HUDEP-2 (cell line): ENCODE data around the gene SCGB3A1.
A peak's percentile ranks its signal among the peaks of the same experiment; 100 is the strongest.

Source experiments
- DNase-seq, 76 experiments: peaks; one replicate each; lab custom pipeline; 2025; ENCODE audit not compliant: unreplicated experiment in 76 of 76; lab: John Stamatoyannopoulos, UW

The SCGB3A1 gene

DNA sequence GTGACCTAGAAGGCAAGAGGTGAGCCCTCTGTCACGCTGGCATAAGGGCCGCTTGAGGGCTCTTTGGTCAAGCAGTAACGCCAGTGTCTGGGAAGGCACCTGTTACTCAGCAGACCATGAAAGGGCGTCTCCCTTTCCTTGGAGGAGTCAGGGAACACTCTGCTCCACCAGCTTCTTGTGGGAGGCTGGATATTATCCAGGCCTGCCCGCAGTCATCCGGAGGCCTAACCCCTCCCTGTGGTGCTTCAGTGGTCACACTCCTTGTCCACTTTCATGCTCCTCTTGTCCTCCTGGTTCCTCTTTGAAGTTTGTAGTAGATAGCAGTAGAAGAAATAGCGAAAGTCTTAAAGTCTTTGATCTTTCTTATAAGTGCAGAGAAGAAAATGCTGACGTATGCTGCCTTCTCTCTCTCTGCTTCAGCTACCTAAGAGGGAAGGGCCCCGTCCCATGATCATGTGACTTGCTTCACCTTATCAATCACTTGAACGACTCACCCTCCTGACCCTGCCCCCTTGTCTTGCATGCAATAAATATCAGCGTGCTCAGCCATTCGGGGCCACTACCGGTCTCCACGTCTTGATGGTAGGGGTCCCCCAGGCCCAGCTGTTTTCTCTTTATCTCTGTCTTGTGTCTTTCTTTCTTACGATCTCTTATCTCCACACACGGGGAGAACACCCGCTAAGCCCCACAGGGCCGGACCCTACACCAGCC is 16.7 kb upstream of the SCGB3A1 start:
- DNase-seq = peak in 71 of 76 experiments; percentile 10 to 84 (median 55)

DNA sequence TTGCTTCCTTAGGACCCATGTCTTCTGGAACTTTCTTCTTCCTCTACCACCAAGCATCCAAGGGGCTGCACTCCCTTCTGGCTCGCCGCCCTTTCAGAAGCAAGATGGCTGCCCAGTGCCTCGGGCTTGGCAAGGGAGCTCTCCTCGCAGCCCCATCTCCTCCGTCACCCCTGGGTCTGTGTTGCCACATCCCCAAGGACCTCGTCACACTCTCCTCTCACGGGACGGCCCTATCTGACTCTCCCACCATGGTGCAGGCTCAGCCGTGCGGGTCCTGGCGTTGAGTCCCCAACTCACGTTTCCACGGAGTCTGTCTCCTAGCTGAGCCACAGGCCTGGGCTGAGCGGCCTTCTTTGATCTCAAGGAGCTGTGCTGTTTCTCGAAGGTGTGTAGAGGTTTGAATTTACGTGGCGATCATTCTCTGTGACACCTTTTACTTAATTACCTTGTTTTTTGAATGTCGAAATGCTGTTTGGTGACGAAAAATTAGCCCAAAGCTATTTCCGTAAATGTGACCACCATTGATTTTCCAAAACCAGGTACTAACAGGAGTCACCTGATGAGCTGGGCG is 15.0 kb upstream of the SCGB3A1 start:
- DNase-seq = peak in 1 of 76 experiments; percentile 30

DNA sequence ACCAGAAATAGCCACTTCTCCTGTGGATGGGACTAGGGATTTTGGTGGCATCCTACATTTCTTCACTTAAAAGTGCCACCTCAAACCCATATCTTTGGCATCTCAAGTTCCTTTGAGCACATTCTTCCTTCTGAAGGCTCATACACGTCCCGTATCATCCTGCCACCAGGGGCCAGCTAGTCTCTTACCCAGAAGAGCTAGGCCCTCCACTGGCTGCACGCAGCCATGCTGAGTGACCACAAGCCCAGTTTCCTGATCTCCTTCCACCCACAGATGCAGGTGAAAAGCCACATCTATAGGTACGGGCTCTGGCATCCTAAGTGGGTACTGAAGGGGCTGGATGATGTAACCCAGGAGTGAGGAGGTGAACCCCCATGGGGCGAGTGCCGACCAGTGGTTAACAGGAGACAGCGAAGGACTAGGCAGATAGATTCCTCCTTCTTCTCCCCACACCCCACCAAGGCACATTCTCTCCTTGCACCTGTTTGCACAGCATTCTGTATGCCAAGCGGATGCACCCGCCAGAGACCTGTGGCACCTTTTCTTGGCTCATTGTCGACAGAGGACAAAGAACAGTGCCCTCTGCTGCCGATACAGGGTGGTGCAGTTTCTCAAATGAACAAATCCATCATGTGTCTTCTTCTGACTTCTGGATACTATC is 14.4 kb upstream of the SCGB3A1 start:
- peak in 68 of 76 experiments; percentile 2 to 74 (median 52) for DNase-seq

DNA sequence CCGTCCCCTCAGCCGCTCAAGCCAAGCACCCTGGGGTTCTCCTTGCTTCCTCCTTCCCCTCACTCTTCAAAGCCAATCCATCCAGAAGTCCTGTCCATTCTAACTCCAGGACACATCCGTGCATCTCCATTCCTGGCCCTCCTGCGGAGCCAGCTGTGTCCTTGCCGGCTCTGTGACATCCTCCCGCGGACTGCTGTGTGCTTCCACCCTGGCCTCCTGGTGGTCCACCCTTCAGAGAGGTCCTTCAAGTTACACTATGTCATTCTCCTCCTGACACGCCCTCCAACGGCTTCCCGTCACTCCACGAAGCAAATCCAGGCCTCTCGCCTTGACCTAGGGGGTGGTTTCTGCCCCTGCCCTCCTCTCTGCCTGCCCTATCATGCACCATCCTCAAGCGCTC is 13.0 kb upstream of the SCGB3A1 start:
- no peak for DNase-seq

DNA sequence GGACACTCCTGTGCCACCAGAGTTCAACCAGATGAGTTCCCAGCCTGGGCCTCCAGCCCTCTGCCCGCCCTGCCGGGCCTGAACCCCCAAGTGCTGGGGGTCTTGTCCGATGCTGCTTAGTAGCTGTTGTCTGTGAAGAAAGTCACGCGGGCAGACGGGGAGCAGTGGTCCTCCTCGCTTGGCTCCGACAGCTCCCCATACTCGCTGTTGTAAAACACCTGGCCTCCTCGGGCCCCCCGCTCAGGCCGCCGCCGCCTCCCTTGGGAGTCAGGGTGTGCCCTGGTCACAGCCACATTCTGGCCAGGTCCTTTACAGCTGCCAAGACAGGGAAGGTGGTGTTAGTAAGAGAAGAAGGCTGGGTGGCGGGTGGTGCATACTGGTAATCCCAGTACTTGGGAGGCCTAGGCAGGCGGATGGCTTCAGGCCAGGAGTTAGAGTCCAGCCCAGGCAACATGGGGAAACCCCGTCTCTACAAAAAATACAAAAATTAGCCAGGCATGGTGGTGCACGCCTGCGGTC is 11.8 kb upstream of the SCGB3A1 start:
- DNase-seq = no peak

DNA sequence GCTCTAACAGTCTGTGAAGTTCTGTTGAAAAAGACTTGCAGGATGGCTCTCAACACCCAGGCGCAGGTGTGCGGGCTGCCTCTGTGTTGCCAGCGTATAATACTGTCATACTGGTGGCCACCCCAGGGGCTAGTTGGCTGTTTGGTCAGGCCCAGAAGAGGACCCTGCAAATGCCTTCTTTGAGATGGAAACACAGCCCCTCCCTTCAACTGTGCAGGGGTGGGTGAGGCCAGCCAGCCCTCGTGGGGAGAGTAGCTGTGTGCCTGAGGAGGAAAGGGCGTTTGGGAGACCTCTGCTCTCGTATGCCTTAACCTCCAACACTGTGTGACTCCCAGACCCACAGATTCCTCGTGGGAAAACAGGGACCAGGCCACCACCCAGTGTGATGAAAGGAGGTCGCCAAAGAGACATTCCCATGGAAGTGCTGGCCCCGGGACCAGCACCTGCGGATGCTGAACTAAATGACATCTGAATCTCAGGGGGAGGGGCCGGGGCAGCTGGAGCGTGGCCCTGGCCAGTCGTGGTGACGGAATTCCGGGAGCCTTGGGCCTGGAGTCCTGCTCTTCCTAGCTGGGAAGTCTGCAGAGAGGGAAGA is 11.3 kb upstream of the SCGB3A1 start:
- no peak for DNase-seq

DNA sequence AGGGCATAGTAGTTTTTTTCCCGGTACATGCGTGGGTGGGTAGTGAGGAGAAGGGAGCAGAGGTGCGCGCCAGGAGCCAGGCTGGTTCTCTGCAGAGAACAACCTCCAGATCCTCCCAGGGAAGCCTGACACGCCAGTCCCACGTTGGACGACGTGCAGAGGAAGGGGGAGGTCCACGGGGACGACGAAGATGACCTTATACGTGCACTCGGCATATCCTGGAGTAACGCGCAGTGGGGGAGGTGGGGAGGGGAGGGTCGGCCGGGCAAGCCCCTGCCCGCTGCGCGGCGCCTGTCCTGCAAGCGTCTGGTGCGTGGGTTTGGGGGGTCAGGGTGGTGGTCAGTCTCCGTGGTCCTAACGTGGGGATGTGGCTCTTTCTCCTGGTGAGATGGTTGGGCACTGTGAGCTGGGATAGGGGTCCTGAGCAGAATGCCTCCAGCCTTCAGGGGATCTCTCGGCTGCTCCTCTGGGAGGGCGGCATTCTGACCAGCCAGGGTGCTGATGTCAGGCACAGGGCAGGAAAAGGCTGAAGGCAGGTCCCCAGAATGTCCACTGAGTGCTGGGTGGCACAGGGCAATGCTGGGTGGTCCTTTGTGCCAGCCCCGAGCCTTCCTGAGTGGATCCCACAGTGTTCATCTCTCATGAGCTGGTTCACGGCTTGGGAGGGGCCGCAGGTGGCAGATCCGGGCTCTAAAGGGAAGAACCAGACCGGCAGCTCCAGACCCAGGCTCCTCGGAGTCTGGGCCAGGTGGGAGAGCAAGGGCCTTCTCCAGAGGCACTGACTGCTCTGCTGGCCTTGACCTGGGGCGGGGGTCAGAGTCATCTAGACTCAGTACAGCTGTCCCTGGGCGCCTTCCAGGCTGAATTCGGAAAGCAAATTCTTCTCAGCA is 10.5 kb upstream of the SCGB3A1 start:
- DNase-seq = no peak

DNA sequence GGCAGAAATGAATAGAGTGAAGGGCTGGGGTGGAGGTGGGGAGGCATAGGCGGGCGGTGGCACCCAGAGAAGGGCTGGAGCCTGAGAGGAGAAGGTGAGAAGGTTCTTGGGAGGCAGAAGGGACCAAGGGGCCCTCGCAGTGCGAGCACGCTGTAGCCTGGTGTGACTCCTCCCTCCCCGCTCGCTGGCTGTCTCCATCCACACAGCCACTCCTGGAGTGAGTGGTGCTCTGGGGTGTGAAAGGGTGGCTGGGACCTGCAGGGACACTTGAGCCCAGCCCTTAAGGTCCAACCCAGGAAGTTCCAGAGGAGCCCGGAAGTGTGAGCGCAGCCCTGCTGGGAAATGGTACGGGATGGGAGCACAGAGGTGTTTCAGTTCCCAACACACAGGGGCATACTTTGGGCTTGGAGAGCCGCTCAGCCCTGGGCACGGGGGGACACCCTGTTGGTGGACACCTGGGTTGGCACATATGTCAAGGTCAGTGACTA is 9.3 kb upstream of the SCGB3A1 start:
- DNase-seq = no peak

DNA sequence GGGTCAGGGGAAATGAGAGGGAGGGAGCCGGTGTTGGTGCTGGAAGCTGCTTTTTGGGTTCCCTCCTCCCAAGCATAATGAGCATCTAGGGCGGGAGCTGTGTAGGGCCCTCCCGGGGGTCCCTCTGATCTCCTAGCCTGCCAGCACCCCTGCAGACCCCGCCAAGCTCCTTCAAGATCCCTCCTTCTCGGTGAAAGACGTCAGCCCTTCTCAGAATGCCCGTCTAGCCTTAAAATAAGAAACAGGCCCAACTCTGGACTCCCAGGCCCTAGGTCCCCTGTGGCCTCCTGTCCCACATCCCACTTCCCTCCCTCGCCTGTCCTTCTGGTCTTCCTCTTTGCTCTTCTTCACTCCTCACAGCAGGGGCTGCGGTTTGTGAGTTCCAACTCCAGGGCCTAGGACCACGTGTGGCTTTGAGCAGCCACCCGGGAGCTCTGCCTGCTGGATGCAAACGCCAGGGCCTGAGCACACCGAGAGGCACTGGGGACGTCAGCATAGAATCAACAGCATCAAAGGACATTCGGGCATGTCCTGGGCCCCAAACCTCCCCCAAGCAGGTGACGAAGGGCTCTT is 8.8 kb upstream of the SCGB3A1 start:
- DNase-seq = no peak

DNA sequence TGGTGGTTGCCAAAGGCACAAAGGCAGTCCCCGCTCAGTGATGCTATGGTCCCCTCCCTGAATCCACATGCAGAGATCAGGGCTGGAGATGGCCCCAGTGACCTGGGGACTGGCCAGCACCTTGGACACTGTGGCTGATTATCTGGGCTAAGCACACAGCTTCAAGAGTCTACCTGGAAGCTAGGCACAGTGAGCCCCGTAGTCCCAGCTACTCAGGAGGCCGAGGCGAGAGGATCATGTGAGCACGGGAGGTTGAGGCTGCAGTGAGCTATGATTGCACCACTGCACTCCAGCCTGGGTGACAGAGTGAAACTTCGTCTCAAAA is 8.3 kb upstream of the SCGB3A1 start:
- no peak for DNase-seq

DNA sequence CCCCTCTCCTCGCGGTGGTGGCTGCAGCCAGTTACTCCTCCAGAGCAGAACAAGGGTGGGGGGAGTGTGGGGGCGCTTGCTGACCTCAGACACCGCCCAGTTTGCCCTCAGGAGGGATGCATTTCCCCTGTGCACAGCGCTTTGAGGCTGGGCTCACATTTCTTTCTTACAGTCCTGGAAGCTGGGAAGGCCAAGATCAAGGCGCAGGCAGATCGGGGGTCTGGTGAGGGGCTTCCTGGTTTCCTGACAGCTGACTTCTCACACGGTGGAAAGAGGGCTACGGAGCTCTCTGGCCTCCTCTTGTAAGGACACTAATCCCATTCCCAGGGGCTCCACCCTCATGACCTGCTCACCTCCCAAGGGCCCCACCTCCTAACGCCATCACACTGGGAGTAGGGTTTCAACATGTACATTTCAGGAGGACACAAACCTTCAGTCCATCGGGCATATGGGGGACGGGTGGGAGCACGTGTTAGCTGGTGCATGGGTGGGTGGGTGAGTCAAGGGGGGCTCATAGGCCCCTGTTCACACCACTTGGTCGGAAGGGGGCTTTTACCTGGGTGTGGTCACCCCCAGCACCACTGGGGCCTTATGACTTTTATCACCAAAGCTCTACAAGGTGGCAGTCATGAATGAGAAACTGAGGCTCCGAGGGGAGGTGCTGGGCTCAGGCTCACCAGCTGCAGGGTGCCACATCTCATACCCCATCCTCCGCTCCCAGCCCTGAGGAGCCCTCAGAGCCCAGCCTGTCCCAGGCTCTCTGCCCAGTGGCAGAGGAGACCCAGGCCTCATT is 7.7 kb upstream of the SCGB3A1 start:
- no peak for DNase-seq

DNA sequence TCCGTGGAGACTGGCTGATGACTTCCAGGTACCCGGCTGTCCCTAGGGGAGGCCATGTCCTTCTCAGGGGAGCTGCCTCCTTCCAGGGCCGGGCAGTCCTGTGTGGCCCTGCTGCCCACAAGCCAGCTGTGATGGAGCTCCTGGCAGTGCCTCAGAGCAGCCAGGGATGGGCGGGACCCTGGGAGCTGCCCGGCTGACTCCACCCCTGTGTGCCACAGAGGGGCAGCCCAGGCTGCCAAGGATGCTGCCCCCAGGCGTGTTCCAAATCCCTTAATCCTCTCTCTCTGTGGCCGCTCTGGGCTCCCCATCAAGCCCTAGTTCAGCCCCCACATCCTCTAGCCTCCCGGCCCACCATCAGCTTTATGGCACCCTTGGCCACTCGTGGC is 7.0 kb upstream of the SCGB3A1 start:
- peak in 7 of 76 experiments; percentile 7 to 31 (median 13) for DNase-seq

DNA sequence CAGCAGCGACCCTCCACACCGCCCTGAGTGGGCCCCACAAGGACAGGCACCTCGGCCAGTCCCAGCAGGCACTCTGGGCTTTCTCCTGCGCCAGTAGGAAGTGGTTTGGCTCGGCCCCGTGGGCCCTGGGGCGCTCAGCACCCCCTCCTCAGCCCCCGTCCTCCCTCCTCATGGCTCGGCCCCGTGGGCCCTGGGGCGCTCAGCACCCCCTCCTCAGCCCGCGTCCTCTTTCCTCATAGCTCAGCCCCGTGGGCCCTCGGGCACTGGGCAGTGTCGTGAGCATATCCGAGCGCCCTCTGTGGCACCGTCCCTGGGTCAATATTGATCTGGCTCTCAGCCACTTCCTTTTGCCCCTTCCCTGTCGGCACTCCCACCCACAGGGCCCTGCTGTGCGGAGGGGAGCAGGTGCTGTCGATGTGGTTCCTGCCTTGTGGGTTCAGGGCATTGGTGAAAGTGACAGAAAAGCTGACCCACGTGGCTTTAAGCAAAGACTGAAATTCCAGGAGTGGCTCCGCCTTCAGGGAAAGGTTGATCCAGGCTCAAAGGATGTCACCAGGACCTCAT is 5.5 kb upstream of the SCGB3A1 start:
- DNase-seq = no peak

DNA sequence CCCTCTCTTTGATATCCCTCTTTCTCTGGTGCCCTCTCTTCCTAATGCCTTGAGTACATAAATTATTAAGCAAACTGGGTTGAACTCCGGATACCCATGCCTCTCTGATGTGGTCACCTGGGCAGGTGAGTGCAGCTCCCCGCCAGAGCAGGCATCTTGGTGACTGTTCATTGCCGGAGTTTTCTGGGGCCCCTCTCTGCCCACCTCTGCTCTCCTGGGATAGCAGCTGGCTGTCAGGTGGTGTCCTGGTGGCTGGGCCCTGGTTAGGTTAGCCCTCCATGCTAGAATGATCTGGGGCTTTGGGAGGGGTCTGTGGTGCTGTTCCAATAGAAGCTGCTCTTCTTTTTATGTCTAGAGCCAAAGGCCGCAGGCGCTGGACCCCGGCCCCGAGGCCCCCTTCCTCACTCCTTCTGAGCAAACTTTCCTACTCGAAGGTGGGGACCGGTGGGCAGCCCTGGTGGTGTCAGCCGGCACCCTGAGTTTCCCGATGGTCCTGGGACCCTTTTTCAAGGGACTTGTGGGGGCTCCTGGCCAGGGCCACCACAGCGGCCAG is 4.9 kb upstream of the SCGB3A1 start:
- DNase-seq = no peak

DNA sequence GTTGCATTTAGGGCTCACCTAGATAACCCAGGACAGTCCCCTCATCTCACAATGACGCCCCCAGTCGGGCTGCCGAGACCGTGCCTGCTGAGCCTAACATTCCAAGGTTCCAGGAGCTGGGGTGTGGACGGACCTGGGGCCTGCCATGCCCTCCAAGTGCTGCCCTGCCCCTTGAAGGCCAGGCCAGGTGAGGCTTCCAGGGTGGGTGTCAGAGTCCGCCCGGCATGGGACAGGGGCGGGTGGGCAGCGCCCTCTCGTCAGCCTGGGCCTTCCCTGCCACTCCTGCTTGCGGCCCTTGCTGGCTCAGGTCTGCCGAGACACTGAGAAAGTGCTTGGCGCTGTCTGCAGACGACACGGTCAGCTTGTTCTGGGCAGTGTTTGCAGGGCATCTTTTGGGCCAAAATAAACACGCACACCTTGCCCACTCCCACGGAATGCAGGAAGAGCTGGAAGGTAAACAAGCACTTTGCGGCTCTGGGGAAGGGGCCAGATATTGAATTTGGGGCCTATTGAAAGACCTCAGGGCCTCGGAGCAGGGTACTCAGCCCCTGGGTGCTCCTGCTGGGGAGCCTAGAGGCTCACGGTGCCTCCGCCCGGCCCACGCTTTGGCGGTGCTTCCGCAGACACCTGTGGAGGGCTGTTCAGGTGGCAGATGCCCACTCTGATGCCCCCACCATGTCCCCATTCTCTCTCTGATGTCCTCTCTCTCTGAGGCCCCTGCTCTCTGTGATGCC is 4.2 kb upstream of the SCGB3A1 start:
- no peak for DNase-seq

DNA sequence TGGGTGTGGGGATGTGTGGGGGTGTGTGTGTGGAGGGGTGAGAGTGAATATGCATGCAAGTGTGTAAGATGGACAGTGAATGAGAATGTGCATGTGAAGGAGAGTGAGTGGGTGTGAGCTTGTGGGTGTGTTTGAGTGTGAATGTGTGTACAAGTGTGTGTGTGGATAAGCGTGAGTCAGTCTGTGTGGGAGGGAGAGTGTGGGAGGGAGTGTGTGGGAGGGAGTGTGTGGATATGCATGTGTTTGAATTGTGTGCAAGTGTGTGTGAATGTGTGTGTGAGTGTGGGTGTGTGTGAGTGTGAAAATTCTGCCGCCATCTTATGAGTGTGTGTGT is 3.7 kb upstream of the SCGB3A1 start:
- no peak for DNase-seq

DNA sequence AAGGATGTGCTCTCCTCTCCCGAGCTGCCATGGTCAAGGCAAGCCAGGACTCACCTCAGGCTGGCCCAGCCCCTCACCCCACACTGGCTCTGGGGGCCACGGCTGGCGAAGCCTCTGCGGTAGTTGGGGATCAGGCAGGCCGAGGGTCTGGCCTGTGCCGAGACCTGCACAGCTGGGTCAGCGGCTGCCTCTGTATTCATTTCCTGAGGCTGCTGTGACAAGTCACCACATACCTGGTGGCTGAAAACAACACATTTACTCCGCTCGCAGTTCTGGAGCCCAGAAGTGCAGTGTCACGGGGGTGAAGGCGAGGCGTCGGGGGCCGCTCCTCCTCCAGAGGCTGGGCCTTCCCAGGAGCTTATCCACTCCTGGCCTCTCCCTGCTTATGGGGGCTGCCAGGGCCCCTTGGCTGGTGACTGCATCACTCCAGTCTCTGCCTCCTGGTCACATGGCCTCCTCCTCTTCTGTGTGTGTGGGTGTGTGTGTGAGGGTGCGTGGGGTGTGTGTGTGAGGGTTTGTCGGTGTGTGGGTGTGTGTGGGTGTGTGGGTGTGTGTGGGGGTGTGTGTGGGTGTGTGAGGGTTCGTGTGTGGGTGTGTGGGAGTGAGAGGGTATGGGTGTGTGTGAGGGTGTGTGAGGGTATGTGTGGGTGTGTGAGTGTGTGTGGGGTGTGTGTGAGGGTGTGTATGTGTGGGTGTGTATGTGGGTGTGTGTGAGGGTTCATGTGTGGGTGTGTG is 3.2 kb upstream of the SCGB3A1 start:
- peak in 2 of 76 experiments; percentile 17 to 30 for DNase-seq
